Stimulated activated CD8-positive, alpha-beta memory T cell treated with anti-CD3 and anti-CD28 coated beads, Interleukin-4, amount 100 ng/mL, for 4 hours (primary cell): ENCODE data around the gene TCEA2.

Experiments
- DNase-seq, 2 donors: peaks; one replicate each; pipeline ENCODE4 v3.0.0-alpha.2; 2020; ENCODE audit warnings: low read depth in 2 of 2, low spot score in 1 of 2

The TCEA2 gene

DNA sequence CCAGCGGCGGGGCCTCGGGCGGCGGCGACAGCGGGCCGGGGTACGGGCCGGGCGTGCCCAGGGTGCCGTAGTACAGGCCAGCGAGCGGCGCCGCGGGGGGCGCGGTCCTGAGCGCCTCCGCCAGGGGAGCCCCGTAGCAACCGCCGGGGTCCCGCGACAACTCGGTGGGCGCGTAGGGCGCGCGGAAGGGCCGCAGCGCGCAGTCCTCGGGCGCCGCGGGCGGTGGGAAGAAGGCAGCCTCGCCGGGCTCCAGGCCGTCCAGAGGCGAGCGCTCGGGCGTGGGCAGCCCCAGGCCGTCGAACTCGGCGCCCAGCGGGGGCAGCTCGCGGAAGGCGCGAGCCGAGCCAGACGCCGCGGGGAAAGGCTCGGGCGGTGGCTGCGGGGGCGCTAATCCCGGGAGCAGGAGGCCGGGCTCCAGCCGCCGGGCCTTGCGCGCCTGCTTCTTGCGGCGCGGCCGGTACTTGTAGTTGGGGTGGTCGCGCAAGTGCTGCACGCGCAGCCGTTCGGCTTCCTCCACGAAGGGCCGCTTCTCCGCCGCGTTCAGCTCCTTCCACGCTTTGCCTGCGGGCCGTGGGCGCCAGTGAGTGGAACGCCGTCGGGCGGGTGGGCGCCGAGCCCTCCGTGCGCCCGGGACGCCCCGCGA, 14.5 kb upstream of the TCEA2 start:
- no peak for DNase-seq

GRCh38 chr20:64049060-64049877, 13.7 kb upstream of the TCEA2 start, which contains the start of gene SOX18:
Gene SOX18 (minus strand): TSS chr20:64049639. CDS start chr20:64049516, 123 bp downstream.
- DNase-seq: no peak

DNA sequence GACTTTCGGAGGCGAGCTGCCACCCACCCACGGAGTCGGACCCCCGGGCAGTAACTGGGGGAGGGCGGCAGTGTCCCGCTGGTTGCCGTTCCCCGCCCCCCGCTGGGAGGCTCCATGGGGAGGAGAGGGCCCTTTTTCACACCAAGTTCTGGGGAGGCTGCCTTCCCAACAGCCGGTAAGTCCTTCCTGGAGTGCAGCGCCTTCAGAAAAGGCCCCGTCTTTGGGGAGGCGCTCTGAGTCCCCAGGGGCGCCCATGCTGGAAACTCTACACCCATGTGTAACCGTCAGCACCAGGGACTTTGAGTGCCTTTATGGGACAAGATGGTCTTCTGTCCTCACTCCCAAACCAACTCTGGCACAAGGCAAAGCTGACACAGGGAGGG, 13.1 kb upstream of the TCEA2 start:
- no peak for DNase-seq

GRCh38 chr20:64050261-64051032, 12.6 kb upstream of the TCEA2 start:
- DNase-seq: no peak

DNA sequence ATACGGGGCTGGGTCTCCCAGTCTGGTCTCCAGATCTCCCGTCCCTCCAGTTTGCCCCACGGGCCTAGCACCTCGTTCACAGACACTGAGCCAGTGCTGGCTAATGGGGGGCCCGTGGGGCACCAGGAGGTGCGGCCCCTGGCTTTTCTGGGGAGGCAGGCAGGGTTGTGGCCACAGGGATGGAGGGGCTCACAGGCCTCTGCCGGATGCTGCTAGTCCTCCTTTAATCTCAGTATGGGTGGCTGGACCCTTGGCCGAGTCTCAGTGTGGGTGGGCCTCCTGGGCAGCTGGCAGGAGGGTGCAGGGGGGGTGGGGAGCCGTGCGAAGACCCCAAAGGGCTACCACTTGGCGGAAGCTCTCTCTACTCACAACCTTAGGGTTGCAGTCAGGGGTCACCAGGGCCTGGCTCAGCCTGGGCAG, 12.0 kb upstream of the TCEA2 start:
- DNase-seq: no peak

- DNase-seq: no peak
Measured at GRCh38 chr20:64051561-64052325, 11.3 kb upstream of the TCEA2 start.

DNA sequence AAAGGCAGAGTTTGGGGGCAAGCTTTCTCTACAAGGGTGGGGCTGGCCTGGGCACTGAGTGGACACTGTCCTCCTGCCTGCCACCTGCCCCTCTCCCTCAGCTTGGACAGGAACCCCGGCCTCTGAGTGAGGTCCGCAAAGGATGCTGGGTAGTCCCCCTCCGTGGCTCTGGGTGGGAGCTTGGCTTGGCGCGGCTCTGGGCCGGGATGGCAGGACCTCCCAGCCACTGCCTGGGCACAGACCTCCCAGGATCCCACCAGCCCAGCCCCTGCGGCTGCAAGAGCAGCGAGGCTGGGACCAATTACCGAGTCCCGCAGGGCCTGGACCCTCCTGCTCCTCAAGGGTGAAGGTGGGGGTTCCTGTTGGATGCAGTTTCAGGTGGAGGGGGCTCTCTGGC, 10.7 kb upstream of the TCEA2 start:
- no peak for DNase-seq

- no peak for DNase-seq
Measured at GRCh38 chr20:64052987-64053840, 9.8 kb upstream of the TCEA2 start.

- no peak for DNase-seq
Measured at GRCh38 chr20:64053841-64054661, 8.9 kb upstream of the TCEA2 start.

DNA sequence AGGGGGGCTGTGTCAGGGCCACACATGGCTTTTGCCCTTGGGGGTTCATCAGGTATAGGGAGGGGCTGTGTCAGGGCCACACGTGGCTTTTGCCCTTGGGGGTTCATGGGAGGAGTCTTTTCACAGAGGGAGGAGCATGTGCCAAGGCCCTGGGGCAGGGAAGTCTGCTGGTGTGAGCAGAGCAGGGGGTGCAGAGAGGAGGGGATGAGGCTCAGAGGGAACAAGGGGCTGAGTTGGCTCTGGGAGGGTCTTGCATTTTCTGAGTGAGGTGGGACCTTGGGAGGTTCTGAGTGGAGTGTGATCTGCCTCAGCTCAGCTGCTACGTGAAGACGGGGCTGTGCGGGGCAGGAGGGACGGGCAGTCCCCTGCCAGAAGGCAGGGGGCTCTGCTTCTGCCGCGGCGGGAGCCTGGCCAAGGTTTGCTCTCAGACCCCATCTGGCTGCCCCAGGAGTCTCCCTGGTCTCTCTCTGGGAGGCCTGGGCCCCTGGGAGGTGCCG, 7.6 kb upstream of the TCEA2 start:
- DNase-seq: no peak

DNA sequence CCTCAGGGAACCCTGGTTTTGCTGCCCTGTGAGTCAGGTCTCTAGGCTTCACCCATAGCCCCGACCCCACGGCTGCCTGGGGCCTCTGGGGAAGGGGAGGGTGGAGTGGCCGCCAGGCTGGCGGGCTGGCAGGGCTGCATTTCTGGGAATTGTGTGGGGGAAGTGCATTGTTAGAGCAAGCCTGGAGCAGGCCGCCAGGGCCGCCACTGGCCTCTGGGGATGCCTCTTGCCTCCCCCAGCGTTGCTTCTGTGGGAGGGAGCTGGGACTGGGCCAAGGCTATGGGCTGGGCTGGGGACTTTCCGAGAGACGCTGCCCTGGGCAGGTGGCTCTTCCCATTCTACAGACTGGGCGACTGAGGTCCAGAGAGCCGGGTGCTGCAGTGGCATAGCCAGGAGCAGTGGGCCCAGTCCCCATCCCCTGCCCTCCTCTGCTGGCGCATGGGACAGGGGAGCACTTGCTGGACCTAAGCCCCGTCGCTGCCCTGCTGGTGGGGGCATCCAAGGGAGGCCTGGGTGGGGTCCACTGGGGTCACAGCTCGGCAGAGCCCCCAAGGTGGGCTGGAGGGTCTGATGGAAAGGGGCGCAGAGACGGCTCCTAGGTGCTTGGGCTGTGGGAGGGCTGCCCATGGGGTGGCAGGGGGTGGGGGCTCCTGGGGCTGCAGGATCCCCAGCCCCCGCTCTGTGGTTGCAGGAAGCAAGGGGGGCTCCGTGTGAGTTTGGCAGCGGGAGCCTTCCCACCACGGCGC, 6.9 kb upstream of the TCEA2 start:
- DNase-seq: no peak

DNA sequence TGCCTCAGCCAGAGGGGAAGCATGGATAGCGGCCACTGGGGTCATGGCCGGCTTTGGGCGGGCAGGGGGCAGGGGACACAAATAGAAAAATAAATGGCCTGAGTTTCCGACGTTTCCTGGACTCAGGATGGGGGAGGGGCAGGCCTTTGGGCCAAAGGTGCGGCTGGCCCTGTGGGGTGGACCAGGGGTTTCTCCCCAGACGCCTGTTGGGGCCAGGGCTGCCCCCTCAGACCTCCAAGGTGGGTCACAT, 6.4 kb upstream of the TCEA2 start:
- DNase-seq: no peak

DNA sequence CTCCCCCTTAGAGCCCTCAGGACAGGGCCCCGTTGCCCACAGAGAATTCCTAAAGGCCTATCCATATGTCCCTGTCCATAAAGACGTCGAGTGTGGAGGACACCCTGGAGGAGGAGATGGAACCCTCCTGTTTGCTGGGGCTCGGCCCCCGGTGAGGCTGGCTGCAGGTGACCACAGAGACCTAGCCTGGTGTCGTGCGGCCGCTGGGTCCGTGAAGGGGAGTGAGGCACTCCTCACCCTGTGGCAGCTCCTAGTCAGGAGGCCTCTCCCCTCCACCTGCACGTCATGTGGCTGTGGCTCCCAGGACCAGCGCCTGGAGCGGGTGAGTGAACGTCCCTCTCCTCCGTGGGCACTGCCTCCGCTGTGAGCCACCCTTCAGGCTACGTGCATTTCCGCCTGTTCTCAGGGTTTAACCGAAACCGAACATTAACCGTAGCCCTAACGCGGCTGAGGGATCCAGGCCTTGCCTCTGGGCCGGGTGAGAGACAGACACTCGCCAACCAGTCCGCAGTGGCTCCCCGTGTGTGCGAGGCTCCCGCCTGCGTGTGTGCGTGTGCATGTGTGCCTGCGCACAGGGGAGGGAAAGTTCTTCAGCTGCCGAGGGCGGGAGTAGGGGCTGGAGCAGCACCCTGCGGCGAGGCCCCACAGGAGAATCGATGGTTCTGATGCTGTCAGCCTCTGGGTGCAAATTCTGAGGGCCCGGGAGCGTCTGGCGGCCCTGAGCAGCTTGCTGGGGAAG, 5.9 kb upstream of the TCEA2 start:
- no peak for DNase-seq

DNA sequence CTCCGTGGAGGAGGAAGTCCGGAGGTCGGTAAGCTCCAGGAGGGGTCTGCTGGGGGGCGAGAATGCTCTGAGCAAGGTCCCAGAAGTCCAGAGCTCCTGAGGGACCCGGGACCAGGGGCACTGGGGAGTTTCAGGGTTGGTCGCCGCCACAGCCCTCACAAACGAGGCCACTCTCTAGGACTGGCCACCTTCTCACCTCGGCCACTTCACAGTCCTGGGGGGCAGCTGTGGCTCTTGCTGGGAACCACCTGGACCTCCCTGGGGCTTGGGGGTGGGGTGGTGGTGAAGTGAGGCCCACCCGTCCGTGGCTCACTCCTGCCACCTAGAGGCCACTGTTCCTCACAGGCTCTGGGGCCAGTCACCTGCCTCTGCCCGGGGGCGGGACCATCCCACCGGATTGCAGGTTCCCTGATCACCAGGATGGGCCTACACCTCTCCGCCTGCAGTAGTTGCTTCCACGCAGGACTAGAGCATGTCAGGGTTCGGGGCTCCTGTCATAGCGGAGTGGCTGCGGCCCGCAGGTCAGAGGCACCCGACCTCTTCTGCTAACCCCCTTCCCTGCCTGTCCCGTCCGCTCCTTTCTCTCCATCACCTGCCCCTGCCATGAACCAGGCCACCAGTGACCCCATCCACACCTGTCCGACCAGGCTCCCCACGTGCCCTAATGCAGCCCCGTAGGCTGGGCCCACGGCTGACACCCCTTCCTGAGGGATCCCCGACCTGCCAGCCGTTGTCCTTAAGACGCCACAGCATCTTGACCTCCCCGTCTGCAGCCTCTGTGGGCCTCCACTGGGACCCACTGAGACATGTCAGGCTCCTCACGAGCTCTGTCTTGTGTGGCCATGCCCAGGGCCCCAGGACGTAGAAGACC, 5.1 kb upstream of the TCEA2 start:
- peak; percentile 57 to 71 for DNase-seq

DNA sequence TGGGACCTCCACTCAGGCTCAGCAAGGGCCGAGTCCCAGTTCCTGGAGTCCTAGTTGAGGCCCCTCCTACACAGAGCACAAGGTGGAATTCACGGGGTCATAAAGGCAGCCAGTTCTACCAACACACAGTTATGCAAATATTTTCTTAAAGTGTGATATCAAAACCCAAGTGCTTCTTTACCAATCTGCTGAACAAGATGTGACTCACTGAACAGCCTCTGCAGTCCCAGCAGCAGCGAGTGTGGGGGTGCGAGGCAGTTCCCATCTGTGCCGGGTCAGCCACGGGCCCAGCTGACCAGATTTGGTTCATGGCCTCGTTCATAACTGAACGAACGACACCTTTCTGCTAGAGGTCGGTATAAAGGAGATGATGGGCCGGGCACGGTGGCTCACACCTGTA, 4.5 kb upstream of the TCEA2 start:
- no peak for DNase-seq

- DNase-seq: no peak
Measured at GRCh38 chr20:64062276-64062595, 762 bp upstream of the TCEA2 start.

GRCh38 chr20:64063389-64064144, 569 bp downstream of the TCEA2 start:
- DNase-seq: no peak
